Fibroblast of the aortic adventitia (primary cell): Measurements from ENCODE around the gene LRRC59. TPM values are rescaled to one million over a fixed set of nuclear protein-coding genes. Genes with fewer than 3 reads are reported as not detected.

Experiments used
- DNase-seq: peaks from one replicate; pipeline ENCODE4 v3.0.0-alpha.2; 2010; ENCODE audit warnings: low read depth
- H3K4me3 ChIP-seq: 2 replicates; pipeline ENCODE4 v1.5.1; 2011; ENCODE audit warnings: low read depth, mild to moderate bottlenecking, control low read depth, low read length, moderate library complexity
- total RNA-seq: library from RNA; depleted of rRNA; stranded (reverse); fragments of >200 nt; gene quantifications from 2 replicates; pipeline ENCODE4 v1.2.3, GENCODE V29; 2012; ENCODE audit warnings: low replicate concordance
- TF ChIP-seq, protein P1 (sequence below): IDR thresholded peaks from 2 replicates; pipeline ENCODE4 v1.5.1; 2011; ENCODE audit warnings: mild to moderate bottlenecking, low read length, control low read depth, inconsistent platforms; ENCODE audit not compliant: insufficient read depth

Gene LRRC59
- total RNA-seq, 1 donor = 126 TPM

GRCh38 chr17:50440172-50440837, 43.0 kb upstream of the LRRC59 start:
- DNase-seq = no peak
- H3K4me3 ChIP-seq = no peak overlapping the region
- TF ChIP-seq, protein P1, sequence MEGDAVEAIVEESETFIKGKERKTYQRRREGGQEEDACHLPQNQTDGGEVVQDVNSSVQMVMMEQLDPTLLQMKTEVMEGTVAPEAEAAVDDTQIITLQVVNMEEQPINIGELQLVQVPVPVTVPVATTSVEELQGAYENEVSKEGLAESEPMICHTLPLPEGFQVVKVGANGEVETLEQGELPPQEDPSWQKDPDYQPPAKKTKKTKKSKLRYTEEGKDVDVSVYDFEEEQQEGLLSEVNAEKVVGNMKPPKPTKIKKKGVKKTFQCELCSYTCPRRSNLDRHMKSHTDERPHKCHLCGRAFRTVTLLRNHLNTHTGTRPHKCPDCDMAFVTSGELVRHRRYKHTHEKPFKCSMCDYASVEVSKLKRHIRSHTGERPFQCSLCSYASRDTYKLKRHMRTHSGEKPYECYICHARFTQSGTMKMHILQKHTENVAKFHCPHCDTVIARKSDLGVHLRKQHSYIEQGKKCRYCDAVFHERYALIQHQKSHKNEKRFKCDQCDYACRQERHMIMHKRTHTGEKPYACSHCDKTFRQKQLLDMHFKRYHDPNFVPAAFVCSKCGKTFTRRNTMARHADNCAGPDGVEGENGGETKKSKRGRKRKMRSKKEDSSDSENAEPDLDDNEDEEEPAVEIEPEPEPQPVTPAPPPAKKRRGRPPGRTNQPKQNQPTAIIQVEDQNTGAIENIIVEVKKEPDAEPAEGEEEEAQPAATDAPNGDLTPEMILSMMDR = no peak

GRCh38 chr17:50439008-50439407, 41.7 kb upstream of the LRRC59 start:
- TF ChIP-seq, protein P1 = no peak
- no peak for DNase-seq
- H3K4me3 ChIP-seq = no peak overlapping the region

- no peak overlapping the region for H3K4me3 ChIP-seq
- no peak for DNase-seq
- TF ChIP-seq, protein P1 = no peak
Measured at GRCh38 chr17:50437409-50437808, 40.1 kb upstream of the LRRC59 start.

DNA sequence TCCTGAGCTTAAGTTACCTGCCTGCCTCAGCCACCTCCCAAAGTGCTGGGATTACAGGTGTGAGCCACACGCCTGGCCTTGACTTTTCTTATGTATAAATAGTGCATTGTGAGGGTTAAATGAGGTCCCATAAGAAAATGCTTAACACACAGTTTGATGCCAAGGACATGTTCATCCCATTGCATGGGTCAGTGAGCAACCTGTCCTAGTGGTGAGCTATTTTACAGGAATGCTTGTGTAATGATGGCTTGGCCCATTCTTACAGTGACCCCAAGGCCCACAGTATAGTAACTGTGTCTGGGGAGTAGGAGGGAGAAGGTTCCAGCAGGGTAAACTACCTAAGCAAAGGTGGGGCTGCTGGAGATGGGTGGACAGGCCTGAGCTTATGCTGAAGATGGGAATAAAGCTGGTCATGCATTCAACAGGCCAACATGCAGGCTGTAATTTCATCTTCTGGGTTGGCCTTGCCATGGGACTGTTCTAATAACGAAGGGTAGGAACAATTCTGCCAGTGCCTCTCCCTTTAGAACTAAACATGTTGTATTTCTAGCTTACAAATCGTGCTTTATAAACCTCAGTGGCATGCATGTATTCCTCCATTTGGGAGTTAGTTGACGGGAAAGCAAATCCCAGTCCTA, 34.9 kb upstream of the LRRC59 start:
- H3K4me3 ChIP-seq = no peak overlapping the region
- no peak for DNase-seq
- TF ChIP-seq, protein P1 = no peak

DNA sequence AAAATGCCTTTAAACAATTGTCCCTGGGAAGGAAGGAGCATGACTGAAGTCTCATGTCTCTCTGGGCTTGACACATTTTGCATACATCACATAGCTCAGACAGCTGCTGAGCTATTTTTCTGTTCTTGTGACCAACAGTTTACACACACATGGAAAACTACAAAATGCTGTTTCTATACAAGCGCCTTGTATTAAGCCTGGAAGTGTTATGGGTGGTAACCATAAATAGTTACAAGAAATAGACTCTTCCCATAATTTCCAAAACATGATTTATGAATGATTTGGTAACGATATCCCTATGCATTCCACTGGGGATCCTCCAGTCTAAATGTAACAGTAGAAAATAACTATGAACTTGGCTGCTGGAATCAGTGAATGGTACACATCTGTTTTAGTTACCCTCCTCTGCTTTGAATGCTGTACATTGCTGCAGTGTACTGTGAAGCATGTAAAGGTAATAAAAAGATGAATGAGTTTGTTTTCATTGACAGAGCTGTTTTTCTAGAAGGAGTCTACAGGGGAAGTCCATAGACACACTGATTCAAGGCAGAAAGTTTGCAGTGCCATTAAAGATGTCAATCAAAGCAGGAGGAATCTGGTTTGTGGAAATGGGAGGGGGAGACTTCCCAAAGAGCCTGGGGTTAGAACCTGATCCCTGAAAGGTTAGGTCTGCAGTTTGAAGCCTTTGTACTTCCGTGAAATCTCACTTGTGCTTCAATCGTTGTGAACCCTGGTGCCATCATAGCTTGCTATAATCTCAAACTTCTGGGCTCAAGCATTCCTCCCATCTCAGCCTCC, 33.7 kb upstream of the LRRC59 start:
- DNase-seq = no peak
- TF ChIP-seq, protein P1 = no peak
- H3K4me3 ChIP-seq = no peak overlapping the region

DNA sequence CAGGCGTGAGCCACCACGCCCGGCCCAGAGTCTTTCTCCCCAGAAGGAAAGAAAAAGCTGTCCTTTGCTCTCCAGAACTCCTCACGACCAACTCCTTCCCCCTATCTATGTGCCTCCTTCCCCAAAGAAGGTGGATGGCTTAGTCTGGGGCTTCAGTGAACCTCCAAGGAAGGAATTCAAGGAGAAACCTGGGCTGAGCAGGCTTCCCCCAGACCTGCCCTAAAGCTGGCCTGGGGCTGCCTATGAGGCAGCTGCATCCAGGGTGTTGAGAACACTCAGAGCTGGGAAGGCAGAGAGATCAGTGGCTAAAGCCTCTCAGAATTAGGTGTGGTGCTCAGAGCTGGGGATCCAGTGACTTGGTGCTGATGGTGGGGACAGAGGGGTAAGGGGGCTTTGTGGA, 32.5 kb upstream of the LRRC59 start:
- no peak for DNase-seq
- TF ChIP-seq, protein P1 = no peak
- H3K4me3 ChIP-seq = no peak overlapping the region
